AG04449 (cell line): ENCODE measurements around the gene ALB.

Experiments used
- CTCF ChIA-PET: fragments of 350-600 bp; formaldehyde crosslinking; extraction: SDS; loops from one replicate; lab custom pipeline; 2021; ENCODE audit warnings: antibody characterized with exemption; lab: Yijun Ruan, JAX
- POLR2A ChIA-PET: fragments of 400-600, 350-600 bp; formaldehyde crosslinking; extraction: SDS; loops from one replicate; lab custom pipeline; 2020; ENCODE audit warnings: antibody characterized with exemption, inconsistent platforms; lab: Yijun Ruan, JAX
- DNase-seq: peaks from one replicate; pipeline ENCODE4 v3.0.0-alpha.2; 2010; ENCODE audit warnings: low read depth, low spot score
- H3K4me3 ChIP-seq: 2 replicates; pipeline ENCODE4 v1.5.1; 2011; ENCODE audit warnings: low read depth, mild to moderate bottlenecking, control low read depth, low read length
- CTCF ChIP-seq: IDR thresholded peaks from one replicate; pipeline ENCODE4 v1.5.1; 2011; ENCODE audit warnings: mild to moderate bottlenecking, moderate library complexity, low read length, control low read depth, inconsistent platforms; ENCODE audit not compliant: insufficient read depth; ENCODE audit errors: missing control alignments

The ALB gene

GRCh38 chr4:73406548-73406875, 2.4 kb downstream of the ALB start:
- ChIA-PET CTCF (no interaction called here), POLR2A (no interaction called here)
- DNase-seq = no peak
- no peak overlapping the region for H3K4me3 ChIP-seq
- TF ChIP-seq CTCF = no peak

GRCh38 chr4:73407227-73407673, 3.2 kb downstream of the ALB start:
- POLR2A ChIA-PET = no interaction called here
- H3K4me3 ChIP-seq = no peak overlapping the region
- CTCF ChIA-PET = no interaction called here
- DNase-seq = no peak
- no peak for TF ChIP-seq CTCF

GRCh38 chr4:73408181-73408867, 4.2 kb downstream of the ALB start:
- DNase-seq = no peak
- ChIA-PET CTCF (no interaction called here), POLR2A (no interaction called here)
- TF ChIP-seq CTCF = no peak
- no peak overlapping the region for H3K4me3 ChIP-seq

GRCh38 chr4:73409012-73409862, 5.2 kb downstream of the ALB start:
- ChIA-PET POLR2A (no interaction called here), CTCF (interaction anchor here (0.6 kb wide), 1 partner anchor 348 kb away, joined by 3 read pairs; no protein-coding TSS in a partner anchor)
- no peak for DNase-seq
- H3K4me3 ChIP-seq = no peak overlapping the region
- no peak for TF ChIP-seq CTCF

GRCh38 chr4:73409978-73410548, 6.0 kb downstream of the ALB start:
- TF ChIP-seq CTCF = no peak
- no peak overlapping the region for H3K4me3 ChIP-seq
- ChIA-PET POLR2A (no interaction called here), CTCF (no interaction called here)
- no peak for DNase-seq
